Transverse colon (tissue), 4 donors: ENCODE results near the gene SIGLEC7. TPM values are rescaled to one million over a fixed set of nuclear protein-coding genes. Genes with fewer than 3 reads are reported as not detected.

Source experiments
- DNase-seq: peaks from one replicate; pipeline ENCODE4 v3.0.0-alpha.2; 2019
- H3K27ac ChIP-seq, 4 donors: fragments of 200-600 bp; sonication (generic); 2 replicates each; pipeline ENCODE4 v1.5.1; 2016 to 2018; ENCODE audit warnings: inconsistent platforms in 4 of 4
- H3K27me3 ChIP-seq: fragments of 200-600 bp; sonication (generic); 2 replicates; pipeline ENCODE4 v1.5.1; 2017; ENCODE audit warnings: inconsistent platforms
- H3K36me3 ChIP-seq, 4 donors: fragments of 200-600 bp; sonication (generic); 2 replicates each; pipeline ENCODE4 v1.5.1; 2017 to 2019; ENCODE audit warnings: inconsistent platforms in 4 of 4
- H3K4me1 ChIP-seq, 4 donors: fragments of 200-600 bp; sonication (generic); 2 replicates each; pipeline ENCODE4 v1.5.1; 2017 to 2020; ENCODE audit warnings: inconsistent platforms in 4 of 4
- H3K4me3 ChIP-seq, 4 donors: fragments of 200-600 bp; sonication (generic); 1 replicate in 1 of 4; 2 replicates in 3 of 4; pipeline versions ENCODE4 v1.5.1 to v1.6.1; 2017 to 2019; ENCODE audit warnings: inconsistent platforms in 4 of 4
- H3K9me3 ChIP-seq, 2 donors: fragments of 200-600 bp; sonication (generic); 2 replicates each; pipeline ENCODE4 v1.5.1; 2017 to 2019; ENCODE audit warnings: inconsistent platforms in 2 of 2
- EP300 ChIP-seq: sonication (generic); formaldehyde crosslinking; IDR thresholded peaks from one replicate; pipeline ENCODE4 v1.6.1; 2017; ENCODE audit warnings: antibody characterized with exemption, low read depth
- POLR2A ChIP-seq: fragments of 450-650 bp; IDR thresholded peaks from one replicate; pipeline ENCODE4 v1.6.1; 2016; ENCODE audit warnings: antibody characterized with exemption, mild to moderate bottlenecking, moderate library complexity
- POLR2AphosphoS5 ChIP-seq, 3 donors: sonication (generic); formaldehyde crosslinking; IDR thresholded peaks; one replicate each; pipeline ENCODE4 v1.6.1; 2016; ENCODE audit warnings: antibody characterized with exemption in 3 of 3
- WGBS, 2 donors: methylation state at CpG; one replicate each; pipeline ENCODE4 v1.1.5; 2018; ENCODE audit warnings: low coverage in 1 of 2; 5-methylcytosine and 5-hydroxymethylcytosine counted together
- in situ Hi-C, 4 donors: fragments of 200-750 bp; cut with MboI; loops; one replicate each; pipeline versions ENCODE4 v1.15.0 to v1.15.1; 2017; ENCODE audit warnings: low sequenced_read_pairs in 3 of 4, low pct_ligation_motif_present in 1 of 4, low pct_unique_long_range_greater_than_20kb in 1 of 4
- intact Hi-C: fragments of 100-400 bp; cut with DNase I; formaldehyde crosslinking; loops from one replicate; pipeline ENCODE4 v1.15.1; 2023; ENCODE audit warnings: low total_unique reads
- total RNA-seq, 4 donors: library from RNA; depleted of rRNA; stranded (reverse); fragments of >200 nt; gene quantifications; one replicate each; pipeline ENCODE4 v1.1.0, GENCODE V29; 2016
- TF ChIP-seq, protein P1 (sequence below), 5 experiments: fragments of 200-600 bp in 3 of 5; fragments of 450-650 bp in 2 of 5; sonication (generic) in 3 of 5; IDR thresholded peaks; 1 replicate in 2 of 5; 2 replicates in 3 of 5; pipeline ENCODE4 v1.5.1; 2016 to 2017; ENCODE audit warnings: antibody characterized with exemption in 5 of 5, inconsistent platforms in 3 of 5, mild to moderate bottlenecking in 2 of 5, moderate library complexity in 1 of 5

Gene SIGLEC7
- total RNA-seq, 4 donors from 2014 or later = 0.82 to 2.1 TPM; not detected in 2

GRCh38 chr19:51119101-51119500, 23.0 kb upstream of the SIGLEC7 start:
- H3K27me3 ChIP-seq = no peaks in the 10 kb centered on the region
- H3K27ac ChIP-seq = no peak overlapping the region
- no peaks in the 10 kb centered on the region for H3K4me1 ChIP-seq
- no peak overlapping the region for H3K4me3 ChIP-seq
- no peaks in the 10 kb centered on the region for H3K9me3 ChIP-seq
- in situ Hi-C loops = no loop called here
- TF ChIP-seq, protein P1, sequence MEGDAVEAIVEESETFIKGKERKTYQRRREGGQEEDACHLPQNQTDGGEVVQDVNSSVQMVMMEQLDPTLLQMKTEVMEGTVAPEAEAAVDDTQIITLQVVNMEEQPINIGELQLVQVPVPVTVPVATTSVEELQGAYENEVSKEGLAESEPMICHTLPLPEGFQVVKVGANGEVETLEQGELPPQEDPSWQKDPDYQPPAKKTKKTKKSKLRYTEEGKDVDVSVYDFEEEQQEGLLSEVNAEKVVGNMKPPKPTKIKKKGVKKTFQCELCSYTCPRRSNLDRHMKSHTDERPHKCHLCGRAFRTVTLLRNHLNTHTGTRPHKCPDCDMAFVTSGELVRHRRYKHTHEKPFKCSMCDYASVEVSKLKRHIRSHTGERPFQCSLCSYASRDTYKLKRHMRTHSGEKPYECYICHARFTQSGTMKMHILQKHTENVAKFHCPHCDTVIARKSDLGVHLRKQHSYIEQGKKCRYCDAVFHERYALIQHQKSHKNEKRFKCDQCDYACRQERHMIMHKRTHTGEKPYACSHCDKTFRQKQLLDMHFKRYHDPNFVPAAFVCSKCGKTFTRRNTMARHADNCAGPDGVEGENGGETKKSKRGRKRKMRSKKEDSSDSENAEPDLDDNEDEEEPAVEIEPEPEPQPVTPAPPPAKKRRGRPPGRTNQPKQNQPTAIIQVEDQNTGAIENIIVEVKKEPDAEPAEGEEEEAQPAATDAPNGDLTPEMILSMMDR (IDR thresholded peaks at IDR 0.05) = no peak
- TF ChIP-seq POLR2AphosphoS5 (IDR thresholded peaks at IDR 0.05) (no peak), EP300 (no peak), POLR2A (no peak)
- intact Hi-C loops = no loop called here
- no peaks in the 10 kb centered on the region for H3K36me3 ChIP-seq
- WGBS, 2 donors = 60 to 76% methylated on average over 2 to 4 of the region's 4 CpGs
- no peak for DNase-seq

DNA sequence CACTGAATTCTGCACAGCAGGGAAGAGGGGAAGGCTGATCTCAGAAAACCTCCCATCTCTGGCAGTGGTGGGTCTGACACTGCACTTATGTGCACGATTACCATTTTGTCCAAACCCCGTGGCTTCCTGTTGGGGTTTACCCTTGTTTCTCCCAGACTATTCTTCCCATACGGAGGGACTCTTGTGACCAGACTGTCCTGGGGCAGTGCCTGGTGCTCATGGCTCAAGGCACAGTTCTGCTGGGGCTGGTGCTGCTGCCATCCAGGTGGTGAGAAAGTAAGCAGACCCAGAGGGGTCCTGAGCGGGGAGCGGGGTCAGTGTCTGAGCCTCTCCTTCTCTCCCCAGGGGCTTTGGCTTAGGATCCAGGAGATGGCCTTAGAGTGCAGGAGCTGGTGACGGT, 22.5 kb upstream of the SIGLEC7 start:
- intact Hi-C loops (no loop called here), in situ Hi-C loops (no loop called here)
- TF ChIP-seq, protein P1 (IDR thresholded peaks at IDR 0.05) = no peak
- no peak for TF ChIP-seq POLR2AphosphoS5 (IDR thresholded peaks at IDR 0.05)
- TF ChIP-seq EP300 = no peak
- no peak for TF ChIP-seq POLR2A
- no peaks in the 10 kb centered on the region for H3K9me3 ChIP-seq
- H3K27me3 ChIP-seq = no peaks in the 10 kb centered on the region
- no peaks in the 10 kb centered on the region for H3K36me3 ChIP-seq
- H3K27ac ChIP-seq = no peak overlapping the region
- 68 to 100% methylated on average over 1 to 6 of the region's 6 CpGs for WGBS, 2 donors
- no peak for DNase-seq
- no peak overlapping the region for H3K4me3 ChIP-seq
- no peaks in the 10 kb centered on the region for H3K4me1 ChIP-seq

DNA sequence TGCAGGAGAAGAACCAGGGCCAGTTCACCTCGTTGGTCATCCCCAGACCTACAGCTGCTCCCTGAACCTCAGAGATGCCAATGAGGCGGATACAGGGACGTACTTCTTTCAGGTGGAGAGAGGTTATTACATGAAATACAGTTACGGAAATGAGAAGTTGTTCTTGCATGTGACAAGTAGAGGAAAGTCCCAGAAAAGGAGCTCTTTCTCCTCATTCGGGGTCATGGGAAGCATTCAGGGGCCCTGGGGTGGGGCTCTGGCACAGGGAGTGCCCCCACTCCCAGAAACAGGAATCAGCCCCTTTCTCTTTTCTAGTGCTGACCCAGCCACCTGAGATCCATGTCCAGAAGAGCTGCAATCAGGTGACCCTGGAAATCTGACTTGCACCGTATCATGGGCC, 21.9 kb upstream of the SIGLEC7 start:
- no peaks in the 10 kb centered on the region for H3K4me1 ChIP-seq
- intact Hi-C loops (no loop called here), in situ Hi-C loops (no loop called here)
- H3K9me3 ChIP-seq = no peaks in the 10 kb centered on the region
- DNase-seq = no peak
- no peak overlapping the region for H3K4me3 ChIP-seq
- H3K36me3 ChIP-seq = no peaks in the 10 kb centered on the region
- TF ChIP-seq POLR2A = no peak
- TF ChIP-seq, protein P1 (IDR thresholded peaks at IDR 0.05) = no peak
- no peak for TF ChIP-seq POLR2AphosphoS5 (IDR thresholded peaks at IDR 0.05)
- no peak for TF ChIP-seq EP300
- H3K27me3 ChIP-seq = no peaks in the 10 kb centered on the region
- 69 to 95% methylated on average over 4 to 6 of the region's 6 CpGs for WGBS, 2 donors
- H3K27ac ChIP-seq = no peak overlapping the region

GRCh38 chr19:51121257-51121656, 20.8 kb upstream of the SIGLEC7 start:
- DNase-seq = no peak
- TF ChIP-seq, protein P1 (IDR thresholded peaks at IDR 0.05) = no peak
- Histone ChIP-seq H3K27me3 (peaks cover 5% of the 10 kb centered on the region), H3K27ac (no peak overlapping the region), H3K4me3 (no peak overlapping the region), H3K9me3 (no peaks in the 10 kb centered on the region), H3K36me3 (no peaks in the 10 kb centered on the region), H3K4me1 (no peaks in the 10 kb centered on the region)
- 86 to 93% methylated on average over 3 to 8 of the region's 8 CpGs for WGBS, 2 donors
- intact Hi-C loops (no loop called here), in situ Hi-C loops (no loop called here)
